ENCODE data around the gene TFIP11. TPM values are rescaled to one million over a fixed set of nuclear protein-coding genes. Genes with fewer than 3 reads are reported as not detected.

TFIP11 gene
- total and polyA plus RNA-seq, 2 of the 13 experiments (the other 11 are each of a cell fraction or from before 2014, with no cell fraction given), result 15.4 to 22.8 TPM

DNA sequence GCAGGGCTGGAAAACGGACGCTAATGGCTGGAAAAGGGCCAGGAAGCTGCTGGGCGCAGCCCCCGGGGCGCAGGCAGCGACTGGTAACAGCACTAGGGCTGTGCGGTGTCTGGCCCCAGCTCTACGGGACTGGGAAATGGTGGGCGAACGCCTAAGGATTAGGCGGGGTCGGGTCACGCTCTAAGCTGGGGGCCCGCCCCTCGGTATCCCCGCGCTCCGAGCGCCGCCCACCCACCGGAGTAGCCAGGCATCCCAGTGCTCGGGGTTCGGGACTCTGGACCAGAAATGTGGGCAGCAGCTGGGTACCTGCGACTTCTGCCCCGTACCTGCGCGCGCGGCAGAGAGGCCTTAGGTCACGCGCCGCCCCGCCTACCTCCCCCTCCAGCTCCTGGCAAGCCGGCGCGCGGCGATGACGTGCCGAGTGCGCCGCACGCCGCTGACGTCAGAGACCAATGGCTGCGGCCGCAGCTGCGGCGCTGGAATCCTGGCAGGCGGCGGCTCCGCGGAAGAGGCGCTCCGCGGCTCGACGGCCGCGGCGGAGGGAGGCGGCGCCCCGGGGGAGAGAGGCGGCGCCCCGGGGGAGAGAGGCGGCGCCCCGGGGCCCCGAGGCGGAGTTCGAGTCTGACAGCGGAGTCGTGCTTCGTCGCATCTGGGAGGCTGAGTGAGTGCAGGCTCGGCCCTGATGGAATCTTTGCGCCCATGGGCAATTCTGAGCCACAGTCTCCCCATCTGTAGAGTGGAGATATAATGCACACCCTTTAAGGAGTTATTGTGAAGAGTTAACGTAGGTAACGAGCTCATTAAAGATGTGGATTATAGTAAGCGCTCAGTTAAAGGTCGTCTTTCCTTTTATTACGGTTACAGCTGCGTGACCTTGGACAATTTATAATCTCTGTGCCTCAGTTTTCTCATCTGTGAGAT is 28.6 kb downstream of the TFIP11 start, which contains the start of the genes HPS4 and SRRD:
Gene HPS4, minus strand, starts transcription at position 345 of the 921 bp plus-strand sequence. CDS start 2,021 bp downstream, outside the sequence.
Gene SRRD, plus strand, starts transcription at position 439 of the 921 bp plus-strand sequence. Its CDS starts 14 bp downstream, at position 453.
- H3K4me3 ChIP-seq (replicated peaks in 1 of 3; ENCODE audit: insufficient read depth in 1 of 3, low read depth in 2 of 3, low read length in 3 of 3), result peak within 1 kb of the TSS; percentile 79 to 94 (median 91)
- no peaks in the 10 kb centered on the region for H4K20me1 ChIP-seq (ENCODE audit: insufficient read depth, low read length)
- peak within 1 kb of the TSS; percentile 91 for H3K27ac ChIP-seq (ENCODE audit: extremely low read length, insufficient read depth, low read length)
- H3K4me1 ChIP-seq (ENCODE audit: insufficient read depth, low read length), result peaks cover 70% of the 10 kb centered on the region
- in situ Hi-C loops (cut with HindIII; ENCODE audit: extremely low pct_ligation_motif_present, low pct_unique_long_range_greater_than_20kb) (no loop called here), intact Hi-C loops (cut with micrococcal nuclease; ENCODE audit: unreplicated experiment) (no loop called here)
- peak; percentile 77 for DNase-seq (ENCODE audit: low spot score)
- WGBS (ENCODE audit: low lambda C conversion rate), result 1% methylated on average over 8 of the region's 85 CpGs
- H3K4me2 ChIP-seq (ENCODE audit: low read depth, low read length), result peak within 1 kb of the TSS; percentile 93
- no peak within 1 kb of the TSS for H2AFZ ChIP-seq (ENCODE audit: low read length)
- no peaks in the 10 kb centered on the region; a peak in 1 of 5 replicates for H3K27me3 ChIP-seq (ENCODE audit: control insufficient read depth in 1 of 2, insufficient read depth in 2 of 2, low read length in 2 of 2)
- peaks cover 64% of the 10 kb centered on the region for H3K79me2 ChIP-seq (ENCODE audit: insufficient read depth, low read length)
- no peaks in the 10 kb centered on the region for H3K9me3 ChIP-seq (ENCODE audit: low read length)
- peak within 1 kb of the TSS; percentile 95 for H3K9ac ChIP-seq (ENCODE audit: insufficient read depth, low read depth, low read length)
- CTCF ChIA-PET (ENCODE audit: low intra/inter-chr PET ratio, low total read pairs), result no interaction called here
- POLR2A ChIA-PET, result interaction anchor here (0.9 to 3.4 kb wide), 15 partner anchors 8 to 103 kb away, joined by 3 to 27 read pairs (median 3); partner anchors contain the start of gene TFIP11
- peak; percentile 87 for ATAC-seq
- peaks cover 5 to 14% of the 10 kb centered on the region in 2 experiments for H3K36me3 ChIP-seq (replicated peaks in 1 of 2; ENCODE audit: control insufficient read depth in 1 of 2, insufficient read depth in 2 of 2, low read length in 2 of 2)
- FAIRE-seq, result no peak
- no TSS peak for BruUV-seq (replicated peaks)
- TF ChIP-seq ZNF670 (CRISPR knock-in tag; IDR thresholded peaks at IDR 0.05; ENCODE audit: borderline replicate concordance) (peak; percentile 95), ZBTB2 (CRISPR knock-in tag; IDR thresholded peaks at IDR 0.05; ENCODE audit: low read depth) (peak; percentile 89), PHF5A (CRISPR knock-in tag; IDR thresholded peaks at IDR 0.05; ENCODE audit: low read depth, unreplicated experiment) (peak; percentile 54), TIGD3 (CRISPR knock-in tag; IDR thresholded peaks at IDR 0.05; ENCODE audit: borderline replicate concordance) (peak; percentile 88; the same call in 1 of the 2 replicates), LCORL (IDR thresholded peaks at IDR 0.05) (no peak), LCORL (CRISPR knock-in tag; IDR thresholded peaks at IDR 0.05) (0 out of 2 replicates have a peak, but pooled peaks have one; percentile 74), CENPX (CRISPR knock-in tag; IDR thresholded peaks at IDR 0.05) (no peak), TARDBP (CRISPR knock-in tag; IDR thresholded peaks at IDR 0.05) (no peak), ZNF431 (CRISPR knock-in tag; IDR thresholded peaks at IDR 0.05; ENCODE audit: borderline replicate concordance, low read depth) (0 out of 2 replicates have a peak, but pooled peaks have one; percentile 17), ZNF562 (CRISPR knock-in tag; IDR thresholded peaks at IDR 0.05; ENCODE audit: borderline replicate concordance) (no peak), ZNF331 (CRISPR knock-in tag; IDR thresholded peaks at IDR 0.05) (peak; percentile 88), ISL2 (CRISPR knock-in tag; IDR thresholded peaks at IDR 0.05) (peak; percentile 76), ATAD3A (CRISPR knock-in tag; IDR thresholded peaks at IDR 0.05) (peak; percentile 26; the same call in 1 of the 2 replicates), ZNF326 (CRISPR knock-in tag; IDR thresholded peaks at IDR 0.05; ENCODE audit: borderline replicate concordance) (no peak), SKIL (CRISPR knock-in tag; IDR thresholded peaks at IDR 0.05; ENCODE audit: borderline replicate concordance) (0 out of 2 replicates have a peak, but pooled peaks have one; percentile 26)
- TF ChIP-seq, protein P1, sequence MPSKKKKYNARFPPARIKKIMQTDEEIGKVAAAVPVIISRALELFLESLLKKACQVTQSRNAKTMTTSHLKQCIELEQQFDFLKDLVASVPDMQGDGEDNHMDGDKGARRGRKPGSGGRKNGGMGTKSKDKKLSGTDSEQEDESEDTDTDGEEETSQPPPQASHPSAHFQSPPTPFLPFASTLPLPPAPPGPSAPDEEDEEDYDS (CRISPR knock-in tag; IDR thresholded peaks at IDR 0.05), result peak; percentile 86

All from HepG2 (cell line).